Effector memory CD4-positive, alpha-beta T cell (primary cell): Measurements from ENCODE around the gene RLN3.
A peak's percentile ranks its signal among the peaks of the same experiment; 100 is the strongest.

Experiments used
- DNase-seq, 3 donors: peaks; one replicate each; pipeline ENCODE4 v3.0.0-alpha.2; 2020
- H3K27ac ChIP-seq: 2 replicates; pipeline ENCODE4 v1.7.0; 2013; ENCODE audit warnings: mild to moderate bottlenecking, low read length, moderate library complexity; ENCODE audit not compliant: insufficient read depth, poor library complexity, severe bottlenecking
- H3K27me3 ChIP-seq: replicated peaks from 2 replicates; pipeline ENCODE4 v1.7.0; 2013; ENCODE audit warnings: mild to moderate bottlenecking, low read length; ENCODE audit not compliant: insufficient read depth, control insufficient read depth, poor library complexity, severe bottlenecking
- H3K36me3 ChIP-seq: 2 replicates; pipeline ENCODE4 v1.7.0; 2013; ENCODE audit warnings: mild to moderate bottlenecking, low read length, moderate library complexity; ENCODE audit not compliant: control insufficient read depth, insufficient read depth
- H3K4me1 ChIP-seq: 2 replicates; pipeline ENCODE4 v1.7.0; 2013; ENCODE audit warnings: low read length, mild to moderate bottlenecking; ENCODE audit not compliant: control insufficient read depth, insufficient read depth, poor library complexity, severe bottlenecking
- H3K4me3 ChIP-seq: 2 replicates; pipeline ENCODE4 v1.7.0; 2013; ENCODE audit warnings: low read length, low read depth, mild to moderate bottlenecking; ENCODE audit not compliant: insufficient read depth, poor library complexity, severe bottlenecking
- H3K9me3 ChIP-seq: 2 replicates; pipeline ENCODE4 v1.7.0; 2013; ENCODE audit warnings: mild to moderate bottlenecking, low read length, moderate library complexity; ENCODE audit not compliant: control insufficient read depth

RLN3 gene

GRCh38 chr19:14053500-14053899, 25.6 kb downstream of the RLN3 start:
- H3K4me1 ChIP-seq, result peaks cover 13% of the 10 kb centered on the region
- no peak for DNase-seq
- no peak overlapping the region for H3K4me3 ChIP-seq
- peaks cover 43% of the 10 kb centered on the region for H3K36me3 ChIP-seq
- no peaks in the 10 kb centered on the region for H3K27me3 ChIP-seq
- H3K27ac ChIP-seq, result no peak overlapping the region
- no peaks in the 10 kb centered on the region for H3K9me3 ChIP-seq

GRCh38 chr19:14054099-14054498, 26.2 kb downstream of the RLN3 start:
- H3K4me3 ChIP-seq, result no peak overlapping the region
- H3K27me3 ChIP-seq, result peaks cover 5% of the 10 kb centered on the region
- DNase-seq, result no peak
- H3K4me1 ChIP-seq, result peaks cover 18% of the 10 kb centered on the region
- H3K36me3 ChIP-seq, result peaks cover 37% of the 10 kb centered on the region
- H3K27ac ChIP-seq, result no peak overlapping the region
- H3K9me3 ChIP-seq, result no peaks in the 10 kb centered on the region

GRCh38 chr19:14054721-14055120, 26.8 kb downstream of the RLN3 start:
- Histone ChIP-seq H3K27me3 (peaks cover 11% of the 10 kb centered on the region), H3K27ac (no peak overlapping the region), H3K9me3 (no peaks in the 10 kb centered on the region), H3K4me1 (peaks cover 20% of the 10 kb centered on the region), H3K36me3 (peaks cover 33% of the 10 kb centered on the region), H3K4me3 (no peak overlapping the region)
- DNase-seq, result no peak

- Histone ChIP-seq H3K4me1 (peaks cover 20% of the 10 kb centered on the region), H3K4me3 (no peak overlapping the region), H3K27ac (no peak overlapping the region), H3K27me3 (peaks cover 13% of the 10 kb centered on the region), H3K36me3 (peaks cover 26% of the 10 kb centered on the region), H3K9me3 (no peaks in the 10 kb centered on the region)
- no peak for DNase-seq
Measured at GRCh38 chr19:14055396-14055795, 27.4 kb downstream of the RLN3 start.

GRCh38 chr19:14056069-14056666, 28.2 kb downstream of the RLN3 start:
- no peak for DNase-seq
- Histone ChIP-seq H3K4me1 (peaks cover 20% of the 10 kb centered on the region), H3K27me3 (peaks cover 13% of the 10 kb centered on the region), H3K4me3 (no peak overlapping the region), H3K9me3 (no peaks in the 10 kb centered on the region), H3K27ac (no peak overlapping the region), H3K36me3 (peaks cover 19% of the 10 kb centered on the region)

- Histone ChIP-seq H3K36me3 (peaks cover 14% of the 10 kb centered on the region), H3K4me3 (peak overlapping the region; percentile 42), H3K27me3 (peaks cover 13% of the 10 kb centered on the region)
Measured at GRCh38 chr19:14056741-14057356, 28.9 kb downstream of the RLN3 start.

GRCh38 chr19:14058182-14059092, 30.5 kb downstream of the RLN3 start:
- Histone ChIP-seq H3K4me3 (peak overlapping the region; percentile 28), H3K27me3 (peaks cover 13% of the 10 kb centered on the region), H3K9me3 (no peaks in the 10 kb centered on the region), H3K27ac (no peak overlapping the region), H3K4me1 (peaks cover 20% of the 10 kb centered on the region), H3K36me3 (no peaks in the 10 kb centered on the region)
- no peak for DNase-seq

More at GRCh38 chr19:14056741-14057356, 28.9 kb downstream of the RLN3 start:
- Histone ChIP-seq H3K9me3 (no peaks in the 10 kb centered on the region), H3K4me1 (peaks cover 20% of the 10 kb centered on the region), H3K27ac (no peak overlapping the region)
- DNase-seq, result no peak

- Histone ChIP-seq H3K4me3 (no peak overlapping the region), H3K36me3 (no peaks in the 10 kb centered on the region), H3K4me1 (peaks cover 20% of the 10 kb centered on the region), H3K27ac (no peak overlapping the region), H3K9me3 (no peaks in the 10 kb centered on the region), H3K27me3 (peaks cover 13% of the 10 kb centered on the region)
- DNase-seq, result peak in 1 of 3 donors; percentile 28
Measured at GRCh38 chr19:14059093-14059480, 31.1 kb downstream of the RLN3 start.

GRCh38 chr19:14059652-14060155, 31.8 kb downstream of the RLN3 start:
- no peak overlapping the region for H3K27ac ChIP-seq
- no peaks in the 10 kb centered on the region for H3K36me3 ChIP-seq
- no peaks in the 10 kb centered on the region for H3K9me3 ChIP-seq
- no peak overlapping the region for H3K4me3 ChIP-seq
- peaks cover 20% of the 10 kb centered on the region for H3K4me1 ChIP-seq
- no peak for DNase-seq
- H3K27me3 ChIP-seq, result peaks cover 13% of the 10 kb centered on the region
